OCI-LY7 (cell line): Measurements from ENCODE around the gene TAOK3.

ENCODE experiments used
- EZH2phosphoT487 ChIP-seq: fragments of 200-600 bp; sonication (generic); IDR thresholded peaks from 2 replicates; pipeline ENCODE4 v1.6.1; 2018; ENCODE audit warnings: low read depth, borderline replicate concordance, mild to moderate bottlenecking, mixed run types, antibody characterized with exemption, low read length, moderate library complexity, mixed read lengths
- TF ChIP-seq, protein P1 (sequence below): fragments of 200-600 bp; sonication (generic); conservative IDR thresholded peaks from 2 replicates; pipeline ENCODE4 v1.5.1; 2014; ENCODE audit warnings: mild to moderate bottlenecking, antibody characterized with exemption, low read length, moderate library complexity, mixed read lengths

DNA sequence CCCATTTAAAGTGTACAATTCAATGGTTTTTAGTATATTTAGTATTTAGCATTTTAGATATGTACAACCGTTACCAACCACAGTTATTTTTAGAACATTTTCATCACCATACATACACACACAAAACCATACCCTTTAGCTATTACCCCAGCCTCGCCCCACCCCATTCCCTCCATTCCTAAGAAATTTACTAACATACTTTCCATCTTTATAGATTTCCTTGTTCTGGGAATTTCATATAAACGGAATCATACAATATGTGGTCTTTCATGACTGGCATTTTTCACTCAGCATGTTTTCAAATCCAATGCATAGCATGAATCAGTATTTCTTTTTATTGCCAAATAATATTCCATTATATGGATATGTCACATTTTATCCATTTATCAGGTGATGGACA, 101.5 kb downstream of the TAOK3 start:
- TF ChIP-seq, protein P1, sequence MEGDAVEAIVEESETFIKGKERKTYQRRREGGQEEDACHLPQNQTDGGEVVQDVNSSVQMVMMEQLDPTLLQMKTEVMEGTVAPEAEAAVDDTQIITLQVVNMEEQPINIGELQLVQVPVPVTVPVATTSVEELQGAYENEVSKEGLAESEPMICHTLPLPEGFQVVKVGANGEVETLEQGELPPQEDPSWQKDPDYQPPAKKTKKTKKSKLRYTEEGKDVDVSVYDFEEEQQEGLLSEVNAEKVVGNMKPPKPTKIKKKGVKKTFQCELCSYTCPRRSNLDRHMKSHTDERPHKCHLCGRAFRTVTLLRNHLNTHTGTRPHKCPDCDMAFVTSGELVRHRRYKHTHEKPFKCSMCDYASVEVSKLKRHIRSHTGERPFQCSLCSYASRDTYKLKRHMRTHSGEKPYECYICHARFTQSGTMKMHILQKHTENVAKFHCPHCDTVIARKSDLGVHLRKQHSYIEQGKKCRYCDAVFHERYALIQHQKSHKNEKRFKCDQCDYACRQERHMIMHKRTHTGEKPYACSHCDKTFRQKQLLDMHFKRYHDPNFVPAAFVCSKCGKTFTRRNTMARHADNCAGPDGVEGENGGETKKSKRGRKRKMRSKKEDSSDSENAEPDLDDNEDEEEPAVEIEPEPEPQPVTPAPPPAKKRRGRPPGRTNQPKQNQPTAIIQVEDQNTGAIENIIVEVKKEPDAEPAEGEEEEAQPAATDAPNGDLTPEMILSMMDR = no peak
- no peak for TF ChIP-seq EZH2phosphoT487
